ENCODE data around the gene RPL18.

Gene RPL18

GRCh38 chr19:48630296-48631063, 11.5 kb upstream of the RPL18 start:
- DNase-seq (ENCODE audit: low read depth in 2 of 2) = no peak

GRCh38 chr19:48629599-48630295, 10.8 kb upstream of the RPL18 start:
- no peak for DNase-seq (ENCODE audit: low read depth in 2 of 2)

GRCh38 chr19:48629297-48629598, 10.3 kb upstream of the RPL18 start:
- no peak for DNase-seq (ENCODE audit: low read depth in 2 of 2)

GRCh38 chr19:48628486-48629296, 9.7 kb upstream of the RPL18 start:
- DNase-seq (ENCODE audit: low read depth in 2 of 2) = no peak

GRCh38 chr19:48627865-48628314, 8.9 kb upstream of the RPL18 start:
- no peak for DNase-seq (ENCODE audit: low read depth in 2 of 2)

GRCh38 chr19:48627201-48627864, 8.4 kb upstream of the RPL18 start:
- no peak for DNase-seq (ENCODE audit: low read depth in 2 of 2)

GRCh38 chr19:48625891-48626327, 6.9 kb upstream of the RPL18 start:
- DNase-seq (ENCODE audit: low read depth in 2 of 2) = no peak

GRCh38 chr19:48624791-48625723, 6.1 kb upstream of the RPL18 start:
- DNase-seq (ENCODE audit: low read depth in 2 of 2) = no peak

GRCh38 chr19:48624067-48624594, 5.2 kb upstream of the RPL18 start:
- DNase-seq (ENCODE audit: low read depth in 2 of 2) = peak; percentile 89 to 98

- no peak for DNase-seq (ENCODE audit: low read depth in 2 of 2)
Measured at GRCh38 chr19:48623556-48624066, 4.6 kb upstream of the RPL18 start.

- DNase-seq (ENCODE audit: low read depth in 2 of 2) = no peak
Measured at GRCh38 chr19:48619692-48620585, 961 bp upstream of the RPL18 start.

GRCh38 chr19:48618278-48618915, 581 bp downstream of the RPL18 start:
- DNase-seq (ENCODE audit: low read depth in 2 of 2) = no peak

GRCh38 chr19:48617146-48617937, 1.6 kb downstream of the RPL18 start:
- no peak for DNase-seq (ENCODE audit: low read depth in 2 of 2)

GRCh38 chr19:48616491-48617056, 2.4 kb downstream of the RPL18 start:
- DNase-seq (ENCODE audit: low read depth in 2 of 2) = no peak

GRCh38 chr19:48616041-48616436, 2.9 kb downstream of the RPL18 start:
- no peak for DNase-seq (ENCODE audit: low read depth in 2 of 2)

GRCh38 chr19:48615231-48616040, 3.5 kb downstream of the RPL18 start:
- DNase-seq (ENCODE audit: low read depth in 2 of 2) = no peak

Data from stimulated activated CD8-positive, alpha-beta memory T cell treated with anti-CD3 and anti-CD28 coated beads, Interleukin-7, amount 100 ng/mL, for 4 hours (primary cell).